ENCODE measurements around the gene RASA4B. TPM values are rescaled to one million over a fixed set of nuclear protein-coding genes. Genes with fewer than 3 reads are reported as not detected.
A peak's percentile ranks its signal among the peaks of the same experiment; 100 is the strongest.
"Not testable (repeated sequence)": the region's sequence is repeated elsewhere in the genome, so short reads cannot be mapped to it uniquely, and the experiment has no call there.

The RASA4B gene
- total RNA-seq, 1 donor from 2014 or later: 2.6 TPM

GRCh38 chr7:102511860-102512522, 5.6 kb downstream of the RASA4B start:
- not testable (repeated sequence) for DNase-seq (ENCODE audit: low read depth in 2 of 2)

GRCh38 chr7:102510575-102510974, 7.0 kb downstream of the RASA4B start:
- DNase-seq (ENCODE audit: low read depth in 2 of 2): not testable (repeated sequence)

- not testable (repeated sequence) for DNase-seq (ENCODE audit: low read depth in 2 of 2)
Measured at GRCh38 chr7:102507410-102508088, 10.0 kb downstream of the RASA4B start.

GRCh38 chr7:102505298-102506185, 12.0 kb downstream of the RASA4B start:
- DNase-seq (ENCODE audit: low read depth in 2 of 2): not testable (repeated sequence)

GRCh38 chr7:102503141-102503540, 14.4 kb downstream of the RASA4B start:
- not testable (repeated sequence) for DNase-seq (ENCODE audit: low read depth in 2 of 2)

GRCh38 chr7:102498321-102498720, 19.3 kb downstream of the RASA4B start:
- DNase-seq (ENCODE audit: low read depth in 2 of 2): not testable (repeated sequence)

GRCh38 chr7:102497308-102497707, 20.3 kb downstream of the RASA4B start:
- DNase-seq (ENCODE audit: low read depth in 2 of 2): not testable (repeated sequence)

GRCh38 chr7:102496861-102497260, 20.7 kb downstream of the RASA4B start:
- peak in 1 of 2 donors; percentile 0 for DNase-seq (ENCODE audit: low read depth in 2 of 2)

GRCh38 chr7:102494473-102495149, 23.0 kb downstream of the RASA4B start:
- not testable (repeated sequence) for DNase-seq (ENCODE audit: low read depth in 2 of 2)

- not testable (repeated sequence) for DNase-seq (ENCODE audit: low read depth in 2 of 2)
Measured at GRCh38 chr7:102494026-102494425, 23.6 kb downstream of the RASA4B start.

- not testable (repeated sequence) for DNase-seq (ENCODE audit: low read depth in 2 of 2)
Measured at GRCh38 chr7:102493220-102493935, 24.2 kb downstream of the RASA4B start.

GRCh38 chr7:102490529-102491075, 27.0 kb downstream of the RASA4B start:
- not testable (repeated sequence) for DNase-seq (ENCODE audit: low read depth in 2 of 2)

- not testable (repeated sequence) for DNase-seq (ENCODE audit: low read depth in 2 of 2)
Measured at GRCh38 chr7:102484317-102484716, 33.3 kb downstream of the RASA4B start.

GRCh38 chr7:102481962-102482361, 35.6 kb downstream of the RASA4B start:
- not testable (repeated sequence) for DNase-seq (ENCODE audit: low read depth in 2 of 2)

- not testable (repeated sequence) for DNase-seq (ENCODE audit: low read depth in 2 of 2)
Measured at GRCh38 chr7:102479982-102480637, 37.5 kb downstream of the RASA4B start.

- not testable (repeated sequence) for DNase-seq (ENCODE audit: low read depth in 2 of 2)
Measured at GRCh38 chr7:102479209-102479584, 38.4 kb downstream of the RASA4B start.

- peak; percentile 41 to 88 for DNase-seq (ENCODE audit: low read depth in 2 of 2)
Measured at GRCh38 chr7:102478314-102479208, 39.0 kb downstream of the RASA4B start, which contains the start of gene POLR2J. Gene POLR2J, minus strand, starts transcription at chr7:102478922. Its CDS starts 62 bp downstream, at chr7:102478860.

GRCh38 chr7:102474736-102475435, 42.7 kb downstream of the RASA4B start:
- not testable (repeated sequence) for DNase-seq (ENCODE audit: low read depth in 2 of 2)

Data from dermis microvascular lymphatic vessel endothelial cell (primary cell).